ENCODE data around the gene INHBB.

Gene INHBB

GRCh38 chr2:120350801-120351320, 4.9 kb downstream of the INHBB start:
- Histone ChIP-seq H3K4me1 (ENCODE audit: control insufficient read depth in 1 of 2, insufficient read depth in 2 of 2, low read length in 2 of 2) (peaks cover 0 to 16% of the 10 kb centered on the region in 2 donors), H3K36me3 (ENCODE audit: control insufficient read depth in 1 of 2, insufficient read depth in 2 of 2, low read length in 2 of 2) (no peaks in the 10 kb centered on the region), H3K4me3 (ENCODE audit: low read depth in 1 of 2, low read length in 2 of 2) (no peak overlapping the region), H3K9me3 (ENCODE audit: control insufficient read depth in 1 of 2, low read length in 2 of 2) (no peaks in the 10 kb centered on the region), H3K27ac (ENCODE audit: low read length) (no peak overlapping the region), H3K27me3 (ENCODE audit: low read depth, low read length) (peaks cover 11% of the 10 kb centered on the region)

GRCh38 chr2:120352696-120353590, 7.0 kb downstream of the INHBB start:
- H3K36me3 ChIP-seq (ENCODE audit: control insufficient read depth in 1 of 2, insufficient read depth in 2 of 2, low read length in 2 of 2): no peaks in the 10 kb centered on the region
- H3K27ac ChIP-seq (ENCODE audit: low read length): no peak overlapping the region
- H3K4me1 ChIP-seq (ENCODE audit: control insufficient read depth in 1 of 2, insufficient read depth in 2 of 2, low read length in 2 of 2): no peaks in the 10 kb centered on the region
- no peaks in the 10 kb centered on the region for H3K9me3 ChIP-seq (ENCODE audit: control insufficient read depth in 1 of 2, low read length in 2 of 2)
- no peaks in the 10 kb centered on the region for H3K27me3 ChIP-seq (ENCODE audit: low read depth, low read length)
- no peak overlapping the region for H3K4me3 ChIP-seq (ENCODE audit: low read depth in 1 of 2, low read length in 2 of 2)

- Histone ChIP-seq H3K4me1 (ENCODE audit: control insufficient read depth in 1 of 2, insufficient read depth in 2 of 2, low read length in 2 of 2) (no peaks in the 10 kb centered on the region), H3K36me3 (ENCODE audit: control insufficient read depth in 1 of 2, insufficient read depth in 2 of 2, low read length in 2 of 2) (no peaks in the 10 kb centered on the region), H3K9me3 (ENCODE audit: control insufficient read depth in 1 of 2, low read length in 2 of 2) (no peaks in the 10 kb centered on the region), H3K27ac (ENCODE audit: low read length) (no peak overlapping the region), H3K27me3 (ENCODE audit: low read depth, low read length) (no peaks in the 10 kb centered on the region), H3K4me3 (ENCODE audit: low read depth in 1 of 2, low read length in 2 of 2) (no peak overlapping the region)
These were observed 7.6 kb downstream of the INHBB start for GRCh38 chr2:120353591-120353898.

- H3K4me1 ChIP-seq (ENCODE audit: control insufficient read depth in 1 of 2, insufficient read depth in 2 of 2, low read length in 2 of 2): no peaks in the 10 kb centered on the region
- no peak overlapping the region for H3K27ac ChIP-seq (ENCODE audit: low read length)
- no peaks in the 10 kb centered on the region for H3K27me3 ChIP-seq (ENCODE audit: low read depth, low read length)
- no peaks in the 10 kb centered on the region for H3K9me3 ChIP-seq (ENCODE audit: control insufficient read depth in 1 of 2, low read length in 2 of 2)
- no peak overlapping the region for H3K4me3 ChIP-seq (ENCODE audit: low read depth in 1 of 2, low read length in 2 of 2)
- no peaks in the 10 kb centered on the region for H3K36me3 ChIP-seq (ENCODE audit: control insufficient read depth in 1 of 2, insufficient read depth in 2 of 2, low read length in 2 of 2)
These were observed 8.0 kb downstream of the INHBB start for GRCh38 chr2:120353931-120354330.

GRCh38 chr2:120354467-120354866, 8.5 kb downstream of the INHBB start:
- Histone ChIP-seq H3K4me3 (ENCODE audit: low read depth in 1 of 2, low read length in 2 of 2) (no peak overlapping the region), H3K9me3 (ENCODE audit: control insufficient read depth in 1 of 2, low read length in 2 of 2) (no peaks in the 10 kb centered on the region), H3K36me3 (ENCODE audit: control insufficient read depth in 1 of 2, insufficient read depth in 2 of 2, low read length in 2 of 2) (no peaks in the 10 kb centered on the region), H3K4me1 (ENCODE audit: control insufficient read depth in 1 of 2, insufficient read depth in 2 of 2, low read length in 2 of 2) (no peaks in the 10 kb centered on the region), H3K27me3 (ENCODE audit: low read depth, low read length) (no peaks in the 10 kb centered on the region), H3K27ac (ENCODE audit: low read length) (no peak overlapping the region)

GRCh38 chr2:120354935-120355779, 9.2 kb downstream of the INHBB start:
- H3K4me1 ChIP-seq (ENCODE audit: control insufficient read depth in 1 of 2, insufficient read depth in 2 of 2, low read length in 2 of 2): no peaks in the 10 kb centered on the region
- H3K4me3 ChIP-seq (ENCODE audit: low read depth in 1 of 2, low read length in 2 of 2): no peak overlapping the region
- no peak overlapping the region for H3K27ac ChIP-seq (ENCODE audit: low read length)
- H3K27me3 ChIP-seq (ENCODE audit: low read depth, low read length): no peaks in the 10 kb centered on the region
- H3K9me3 ChIP-seq (ENCODE audit: control insufficient read depth in 1 of 2, low read length in 2 of 2): no peaks in the 10 kb centered on the region
- H3K36me3 ChIP-seq (ENCODE audit: control insufficient read depth in 1 of 2, insufficient read depth in 2 of 2, low read length in 2 of 2): no peaks in the 10 kb centered on the region

- no peaks in the 10 kb centered on the region for H3K4me1 ChIP-seq (ENCODE audit: control insufficient read depth in 1 of 2, insufficient read depth in 2 of 2, low read length in 2 of 2)
- H3K27me3 ChIP-seq (ENCODE audit: low read depth, low read length): no peaks in the 10 kb centered on the region
- H3K27ac ChIP-seq (ENCODE audit: low read length): no peak overlapping the region
- no peak overlapping the region for H3K4me3 ChIP-seq (ENCODE audit: low read depth in 1 of 2, low read length in 2 of 2)
- no peaks in the 10 kb centered on the region for H3K9me3 ChIP-seq (ENCODE audit: control insufficient read depth in 1 of 2, low read length in 2 of 2)
- H3K36me3 ChIP-seq (ENCODE audit: control insufficient read depth in 1 of 2, insufficient read depth in 2 of 2, low read length in 2 of 2): no peaks in the 10 kb centered on the region
These were observed 9.9 kb downstream of the INHBB start for GRCh38 chr2:120355780-120356266.

GRCh38 chr2:120357768-120358167, 11.8 kb downstream of the INHBB start:
- no peak overlapping the region for H3K27ac ChIP-seq (ENCODE audit: low read length)
- H3K4me3 ChIP-seq (ENCODE audit: low read depth in 1 of 2, low read length in 2 of 2): no peak overlapping the region
- no peaks in the 10 kb centered on the region for H3K9me3 ChIP-seq (ENCODE audit: control insufficient read depth in 1 of 2, low read length in 2 of 2)
- H3K27me3 ChIP-seq (ENCODE audit: low read depth, low read length): no peaks in the 10 kb centered on the region
- no peaks in the 10 kb centered on the region for H3K4me1 ChIP-seq (ENCODE audit: control insufficient read depth in 1 of 2, insufficient read depth in 2 of 2, low read length in 2 of 2)
- H3K36me3 ChIP-seq (ENCODE audit: control insufficient read depth in 1 of 2, insufficient read depth in 2 of 2, low read length in 2 of 2): no peaks in the 10 kb centered on the region

- Histone ChIP-seq H3K27me3 (ENCODE audit: low read depth, low read length) (no peaks in the 10 kb centered on the region), H3K36me3 (ENCODE audit: control insufficient read depth in 1 of 2, insufficient read depth in 2 of 2, low read length in 2 of 2) (no peaks in the 10 kb centered on the region), H3K4me1 (ENCODE audit: control insufficient read depth in 1 of 2, insufficient read depth in 2 of 2, low read length in 2 of 2) (no peaks in the 10 kb centered on the region), H3K9me3 (ENCODE audit: control insufficient read depth in 1 of 2, low read length in 2 of 2) (no peaks in the 10 kb centered on the region), H3K27ac (ENCODE audit: low read length) (no peak overlapping the region), H3K4me3 (ENCODE audit: low read depth in 1 of 2, low read length in 2 of 2) (no peak overlapping the region)
These were observed 13.0 kb downstream of the INHBB start for GRCh38 chr2:120358734-120359465.

GRCh38 chr2:120360307-120360855, 14.4 kb downstream of the INHBB start:
- Histone ChIP-seq H3K4me1 (ENCODE audit: control insufficient read depth in 1 of 2, insufficient read depth in 2 of 2, low read length in 2 of 2) (no peaks in the 10 kb centered on the region), H3K27ac (ENCODE audit: low read length) (no peak overlapping the region), H3K4me3 (ENCODE audit: low read depth in 1 of 2, low read length in 2 of 2) (no peak overlapping the region), H3K9me3 (ENCODE audit: control insufficient read depth in 1 of 2, low read length in 2 of 2) (no peaks in the 10 kb centered on the region), H3K36me3 (ENCODE audit: control insufficient read depth in 1 of 2, insufficient read depth in 2 of 2, low read length in 2 of 2) (no peaks in the 10 kb centered on the region), H3K27me3 (ENCODE audit: low read depth, low read length) (no peaks in the 10 kb centered on the region)

Measured in muscle layer of duodenum (tissue), 2 donors.